H9 (cell line): ENCODE results near the gene MSI1. TPM values are rescaled to one million over a fixed set of nuclear protein-coding genes. Genes with fewer than 3 reads are reported as not detected.

Experiments used
- DNase-seq: peaks from one replicate; pipeline ENCODE4 v3.0.0-alpha.2; 2017
- H2AFZ ChIP-seq: one replicate; pipeline ENCODE4 v1.6.1; 2013; ENCODE audit warnings: mild to moderate bottlenecking, low read length, control low read depth, moderate library complexity
- H2AK5ac ChIP-seq: 2 replicates; pipeline ENCODE4 v1.6.1; 2013; ENCODE audit warnings: low read length, control low read depth, mixed read lengths; ENCODE audit not compliant: insufficient read length
- H2BK120ac ChIP-seq: one replicate; pipeline ENCODE4 v1.6.1; 2013; ENCODE audit warnings: low read depth, mild to moderate bottlenecking, low read length, control low read depth, inconsistent platforms; ENCODE audit not compliant: poor library complexity, severe bottlenecking
- H2BK12ac ChIP-seq: 2 replicates; pipeline ENCODE4 v1.6.1; 2013; ENCODE audit warnings: low read length, control low read depth, mixed read lengths, low read depth; ENCODE audit not compliant: insufficient read length
- H2BK15ac ChIP-seq: 2 replicates; pipeline ENCODE4 v1.6.1; 2013; ENCODE audit warnings: low read depth, low read length, control low read depth
- H2BK20ac ChIP-seq: one replicate; pipeline ENCODE4 v1.6.1; 2013; ENCODE audit warnings: low read depth, mild to moderate bottlenecking, low read length, control low read depth, inconsistent platforms; ENCODE audit not compliant: poor library complexity, severe bottlenecking
- H2BK5ac ChIP-seq: 2 replicates; pipeline ENCODE4 v1.6.1; 2013; ENCODE audit warnings: low read length, control low read depth, mixed read lengths; ENCODE audit not compliant: insufficient read length
- H3K14ac ChIP-seq: 2 replicates; pipeline ENCODE4 v1.6.1; 2013; ENCODE audit warnings: low read length, control low read depth; ENCODE audit not compliant: insufficient read depth
- H3K18ac ChIP-seq: 2 replicates; pipeline ENCODE4 v1.6.1; 2013; ENCODE audit warnings: low read depth, mild to moderate bottlenecking, mixed read lengths, low read length, control low read depth; ENCODE audit not compliant: insufficient read length
- H3K23ac ChIP-seq: 2 replicates; pipeline ENCODE4 v1.6.1; 2013; ENCODE audit warnings: low read length, control low read depth, mixed read lengths, low read depth; ENCODE audit not compliant: insufficient read length
- H3K23me2 ChIP-seq: 2 replicates; pipeline ENCODE4 v1.6.1; 2013; ENCODE audit warnings: low read depth, mild to moderate bottlenecking, mixed read lengths, low read length, control low read depth; ENCODE audit not compliant: insufficient read length, poor library complexity, severe bottlenecking
- H3K27ac ChIP-seq: 2 replicates; pipeline ENCODE4 v1.5.1; 2013; ENCODE audit warnings: low read length, control low read depth, mixed read lengths, low read depth; ENCODE audit not compliant: insufficient read length
- H3K27me3 ChIP-seq: 2 replicates; pipeline ENCODE4 v1.6.1; 2013; ENCODE audit warnings: low read length, control low read depth, inconsistent platforms; ENCODE audit not compliant: insufficient read depth
- H3K4ac ChIP-seq: 2 replicates; pipeline ENCODE4 v1.6.1; 2013; ENCODE audit warnings: low read depth, mild to moderate bottlenecking, control low read depth, inconsistent platforms, low read length, moderate library complexity
- H3K4me1 ChIP-seq: 2 replicates; pipeline ENCODE4 v1.6.1; 2013; ENCODE audit warnings: low read length, control low read depth, inconsistent platforms; ENCODE audit not compliant: insufficient read depth
- H3K4me2 ChIP-seq: 2 replicates; pipeline ENCODE4 v1.6.1; 2013; ENCODE audit warnings: low read length, control low read depth, mixed read lengths; ENCODE audit not compliant: insufficient read length, insufficient read depth
- H3K56ac ChIP-seq: 2 replicates; pipeline ENCODE4 v1.6.1; 2013; ENCODE audit warnings: low read depth, mild to moderate bottlenecking, mixed read lengths, low read length, control low read depth; ENCODE audit not compliant: insufficient read length
- H3K79me1 ChIP-seq: 2 replicates; pipeline ENCODE4 v1.6.1; 2013; ENCODE audit warnings: low read depth, mild to moderate bottlenecking, moderate library complexity, low read length, control low read depth, inconsistent platforms; ENCODE audit not compliant: insufficient read depth, poor library complexity, severe bottlenecking
- H3K79me2 ChIP-seq: 2 replicates; pipeline ENCODE4 v1.6.1; 2013; ENCODE audit warnings: low read length, control low read depth, inconsistent platforms; ENCODE audit not compliant: insufficient read depth
- H3K9ac ChIP-seq: 2 replicates; pipeline ENCODE4 v1.6.1; 2013; ENCODE audit warnings: low read length, control low read depth, mixed read lengths; ENCODE audit not compliant: insufficient read length; ENCODE audit errors: extremely low read depth
- H3K9me3 ChIP-seq: one replicate; pipeline ENCODE4 v1.6.1; 2013; ENCODE audit warnings: low read depth, low read length, inconsistent platforms; ENCODE audit not compliant: control insufficient read depth
- H3T11ph ChIP-seq: one replicate; pipeline ENCODE4 v1.6.1; 2013; ENCODE audit warnings: mild to moderate bottlenecking, low read length, control low read depth, inconsistent platforms
- H4K20me1 ChIP-seq: one replicate; pipeline ENCODE4 v1.6.1; 2013; ENCODE audit not compliant: control insufficient read depth, insufficient read length, insufficient read depth
- H4K5ac ChIP-seq: 2 replicates; pipeline ENCODE4 v1.6.1; 2013; ENCODE audit warnings: low read depth, mild to moderate bottlenecking, mixed read lengths, low read length, control low read depth; ENCODE audit not compliant: insufficient read length
- H4K8ac ChIP-seq: replicated peaks from 2 replicates; pipeline ENCODE4 v1.6.1; 2013; ENCODE audit warnings: low read length, control low read depth, mixed read lengths, low read depth; ENCODE audit not compliant: insufficient read length
- H4K91ac ChIP-seq: 2 replicates; pipeline ENCODE4 v1.6.1; 2013; ENCODE audit warnings: low read depth, mild to moderate bottlenecking, moderate library complexity, mixed read lengths, low read length, control low read depth; ENCODE audit not compliant: insufficient read length
- H3K27ac Mint-ChIP-seq, 3 experiments: 2 replicates in 2 of 3; 3 replicates in 1 of 3; pipeline ENCODE4 v1.8.0; 2020 to 2021; ENCODE audit warnings: mixed read lengths in 3 of 3, mild to moderate bottlenecking in 1 of 3, moderate library complexity in 1 of 3
- H3K27me3 Mint-ChIP-seq: 2 replicates; pipeline ENCODE4 v1.8.0; 2021; ENCODE audit warnings: low read depth, mild to moderate bottlenecking, moderate library complexity, mixed read lengths
- H3K36me3 Mint-ChIP-seq, 3 experiments: 2 replicates in 2 of 3; 3 replicates in 1 of 3; pipeline ENCODE4 v1.8.0; 2020 to 2021; ENCODE audit warnings: low read depth in 3 of 3, mixed read lengths in 3 of 3; ENCODE audit not compliant: insufficient read depth in 1 of 3
- H3K4me1 Mint-ChIP-seq, 2 experiments: 2 replicates each; pipeline ENCODE4 v1.8.0; 2020; ENCODE audit warnings: mixed read lengths in 2 of 2
- H3K4me3 Mint-ChIP-seq, 2 experiments: 2 replicates in 1 of 2; 3 replicates in 1 of 2; pipeline ENCODE4 v1.8.0; 2020 to 2021; ENCODE audit warnings: mild to moderate bottlenecking in 2 of 2, mixed read lengths in 2 of 2, moderate library complexity in 1 of 2
- H3K9me3 Mint-ChIP-seq, 2 experiments: 2 replicates in 1 of 2; 3 replicates in 1 of 2; pipeline ENCODE4 v1.8.0; 2020; ENCODE audit warnings: mild to moderate bottlenecking in 2 of 2, mixed read lengths in 2 of 2, moderate library complexity in 1 of 2
- WGBS: extraction: QIAGEN DNeasy Blood & Tissue Kit; methylation state at CpG from one replicate; pipeline ENCODE4 v1.1.7; 2013; ENCODE audit warnings: missing lambda C conversion rate, low lambda C conversion rate, mixed read lengths; ENCODE audit not compliant: insufficient read length; ENCODE audit errors: extremely low coverage; 5-methylcytosine and 5-hydroxymethylcytosine counted together
- total RNA-seq: library from RNA; stranded (reverse); gene quantifications from 2 replicates; pipeline ENCODE4 v1.2.1, GENCODE V29; 2021
- TF ChIP-seq, protein P1 (sequence below): fragments of 200-600 bp; sonication (generic); conservative IDR thresholded peaks from 3 replicates; pipeline ENCODE4 v1.8.0; 2021; ENCODE audit warnings: antibody characterized with exemption, mild to moderate bottlenecking

Gene MSI1
- total RNA-seq, 1 experiment from 2014 or later: 91.5 TPM

GRCh38 chr12:120417917-120418580 lies 49.1 kb upstream of the MSI1 start:
- no peak overlapping the region for H2BK5ac ChIP-seq
- H4K8ac ChIP-seq: no peak overlapping the region

More at GRCh38 chr12:120417917-120418580, 49.1 kb upstream of the MSI1 start:
- no peaks in the 10 kb centered on the region for H4K20me1 ChIP-seq
- H3K23ac ChIP-seq: no peak overlapping the region
- no peak overlapping the region for H3K9ac ChIP-seq
- H2AFZ ChIP-seq: no peak overlapping the region
- Mint-ChIP-seq H3K9me3 (no peaks in the 10 kb centered on the region; a peak in 1 of 5 replicates), H3K36me3 (no peaks in the 10 kb centered on the region; a peak in 1 of 7 replicates), H3K27me3 (peaks cover 6% of the 10 kb centered on the region), H3K4me1 (peaks cover 28 to 29% of the 10 kb centered on the region in 2 experiments), H3K4me3 (no peak overlapping the region), H3K27ac (peak overlapping the region in 1 of 3 experiments; percentile 60; a peak in 1 of 7 replicates)
- H4K91ac ChIP-seq: no peak overlapping the region
- H4K5ac ChIP-seq: no peak overlapping the region
- H2BK120ac ChIP-seq: no peak overlapping the region
- no CpG with 5 or more reads among the region's 4 CpGs for WGBS
- H3T11ph ChIP-seq: no peak overlapping the region
- TF ChIP-seq, protein P1, sequence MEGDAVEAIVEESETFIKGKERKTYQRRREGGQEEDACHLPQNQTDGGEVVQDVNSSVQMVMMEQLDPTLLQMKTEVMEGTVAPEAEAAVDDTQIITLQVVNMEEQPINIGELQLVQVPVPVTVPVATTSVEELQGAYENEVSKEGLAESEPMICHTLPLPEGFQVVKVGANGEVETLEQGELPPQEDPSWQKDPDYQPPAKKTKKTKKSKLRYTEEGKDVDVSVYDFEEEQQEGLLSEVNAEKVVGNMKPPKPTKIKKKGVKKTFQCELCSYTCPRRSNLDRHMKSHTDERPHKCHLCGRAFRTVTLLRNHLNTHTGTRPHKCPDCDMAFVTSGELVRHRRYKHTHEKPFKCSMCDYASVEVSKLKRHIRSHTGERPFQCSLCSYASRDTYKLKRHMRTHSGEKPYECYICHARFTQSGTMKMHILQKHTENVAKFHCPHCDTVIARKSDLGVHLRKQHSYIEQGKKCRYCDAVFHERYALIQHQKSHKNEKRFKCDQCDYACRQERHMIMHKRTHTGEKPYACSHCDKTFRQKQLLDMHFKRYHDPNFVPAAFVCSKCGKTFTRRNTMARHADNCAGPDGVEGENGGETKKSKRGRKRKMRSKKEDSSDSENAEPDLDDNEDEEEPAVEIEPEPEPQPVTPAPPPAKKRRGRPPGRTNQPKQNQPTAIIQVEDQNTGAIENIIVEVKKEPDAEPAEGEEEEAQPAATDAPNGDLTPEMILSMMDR: no peak
- H2BK20ac ChIP-seq: no peak overlapping the region
- H3K56ac ChIP-seq: no peak overlapping the region
- no peaks in the 10 kb centered on the region for H3K4me1 ChIP-seq
- no peak overlapping the region for H2AK5ac ChIP-seq
- H3K79me2 ChIP-seq: no peaks in the 10 kb centered on the region
- H3K23me2 ChIP-seq: no peaks in the 10 kb centered on the region
- no peak for DNase-seq
- H3K14ac ChIP-seq: no peak overlapping the region
- no peaks in the 10 kb centered on the region for H3K79me1 ChIP-seq
- H3K18ac ChIP-seq: no peak overlapping the region
- H3K9me3 ChIP-seq: no peaks in the 10 kb centered on the region
- H3K4me2 ChIP-seq: no peak overlapping the region
- H3K4ac ChIP-seq: no peak overlapping the region
- no peaks in the 10 kb centered on the region for H3K27me3 ChIP-seq
- H3K27ac ChIP-seq: no peak overlapping the region
- H2BK12ac ChIP-seq: no peak overlapping the region
- no peak overlapping the region for H2BK15ac ChIP-seq
